ENCODE measurements around the gene ERVK3-1. TPM values are rescaled to one million over a fixed set of nuclear protein-coding genes. Genes with fewer than 3 reads are reported as not detected.

Gene ERVK3-1
- total RNA-seq, 1 experiment from 2014 or later, result 84.0 TPM

- no peak for ATAC-seq
- Histone ChIP-seq H3K27me3 (ENCODE audit: control insufficient read depth, insufficient read depth, low read length) (no peaks in the 10 kb centered on the region), H3K4me3 (ENCODE audit: low read depth in 2 of 2, low read length in 2 of 2) (no peak overlapping the region), H3K4me1 (ENCODE audit: control insufficient read depth, insufficient read depth, low read length) (peaks cover 11% of the 10 kb centered on the region; the same call in 1 of the 2 replicates), H3K9me3 (ENCODE audit: control insufficient read depth, insufficient read depth, low read depth, low read length) (peaks cover 17% of the 10 kb centered on the region; the same call in 1 of the 2 replicates), H3K36me3 (ENCODE audit: control insufficient read depth, insufficient read depth, low read length) (peaks cover 18% of the 10 kb centered on the region), H3K27ac (ENCODE audit: low read length) (no peak overlapping the region)
- intact Hi-C loops (cut with micrococcal nuclease; ENCODE audit: unreplicated experiment) (no loop called here), in situ Hi-C loops (cut with HindIII; ENCODE audit: low pct_unique_long_range_greater_than_20kb, low sequenced_read_pairs) (no loop called here)
- no peak for TF ChIP-seq TCF7L2 (IDR thresholded peaks at IDR 0.05; ENCODE audit: low read depth, low read length)
- no peak for DNase-seq (ENCODE audit: low read depth, low spot score)
- no TSS peak for BruUV-seq (replicated peaks)
- ChIA-PET POLR2A (no interaction called here), CTCF (no interaction called here)
Measured at GRCh38 chr19:58284199-58284598, 21.0 kb upstream of the ERVK3-1 start.

- H3K36me3 ChIP-seq (ENCODE audit: control insufficient read depth, insufficient read depth, low read length), result peaks cover 10% of the 10 kb centered on the region
- POLR2A ChIA-PET, result no interaction called here
- no TSS peak for BruUV-seq (replicated peaks)
Measured at GRCh38 chr19:58291943-58292342, 13.2 kb upstream of the ERVK3-1 start.

More at GRCh38 chr19:58291943-58292342, 13.2 kb upstream of the ERVK3-1 start:
- no peaks in the 10 kb centered on the region for H3K4me1 ChIP-seq (ENCODE audit: control insufficient read depth, insufficient read depth, low read length)
- H3K4me3 ChIP-seq (ENCODE audit: low read depth in 2 of 2, low read length in 2 of 2), result no peak overlapping the region
- intact Hi-C loops (cut with micrococcal nuclease; ENCODE audit: unreplicated experiment) (no loop called here), in situ Hi-C loops (cut with HindIII; ENCODE audit: low pct_unique_long_range_greater_than_20kb, low sequenced_read_pairs) (no loop called here)
- no peak for DNase-seq (ENCODE audit: low read depth, low spot score)
- no peak overlapping the region for H3K27ac ChIP-seq (ENCODE audit: low read length)
- CTCF ChIA-PET, result no interaction called here
- no peak for ATAC-seq
- no peaks in the 10 kb centered on the region for H3K27me3 ChIP-seq (ENCODE audit: control insufficient read depth, insufficient read depth, low read length)
- H3K9me3 ChIP-seq (ENCODE audit: control insufficient read depth, insufficient read depth, low read depth, low read length), result peaks cover 36% of the 10 kb centered on the region
- TF ChIP-seq SIN3A (IDR thresholded peaks at IDR 0.05; ENCODE audit: borderline replicate concordance, insufficient read depth, low read depth, low read length) (no peak), TCF7L2 (IDR thresholded peaks at IDR 0.05; ENCODE audit: low read depth, low read length) (no peak), CTCF (IDR thresholded peaks at IDR 0.05) (no peak), POLR2AphosphoS5 (IDR thresholded peaks at IDR 0.05; ENCODE audit: low read depth, low read length) (no peak), REST (IDR thresholded peaks at IDR 0.05; ENCODE audit: insufficient read depth in 1 of 2, low read depth in 2 of 2, low read length in 1 of 2) (no peak)
